CD4-positive, alpha-beta memory T cell (primary cell): ENCODE results near the gene RPL28. TPM values are rescaled to one million over a fixed set of nuclear protein-coding genes. Genes with fewer than 3 reads are reported as not detected.

Experiments
- CTCF ChIA-PET: fragments of 350-600 bp; sonication (Branson Sonifier 250); formaldehyde crosslinking; loops from one replicate; lab custom pipeline; 2021; ENCODE audit warnings: inconsistent platforms; ENCODE audit not compliant: partially characterized antibody; lab: Charles Lee
- POLR2A ChIA-PET: fragments of 350-600 bp; sonication (Branson Sonifier 250); formaldehyde crosslinking; loops from one replicate; lab custom pipeline; 2021; ENCODE audit not compliant: partially characterized antibody; lab: Charles Lee
- DNase-seq, 5 donors: peaks; one replicate each; pipeline versions ENCODE4 v3.0.0 to v3.0.0-alpha.2; 2020 to 2022; ENCODE audit warnings: mixed read lengths in 1 of 5
- H3K27ac ChIP-seq: one replicate; pipeline ENCODE4 v1.7.0; 2013; ENCODE audit warnings: low read depth, low read length
- H3K27me3 ChIP-seq: 2 replicates; pipeline ENCODE4 v1.7.0; 2013; ENCODE audit warnings: mild to moderate bottlenecking, low read length, moderate library complexity; ENCODE audit not compliant: insufficient read depth
- H3K36me3 ChIP-seq: 2 replicates; pipeline ENCODE4 v1.7.0; 2013; ENCODE audit warnings: mild to moderate bottlenecking, low read length, moderate library complexity; ENCODE audit not compliant: insufficient read depth
- H3K4me1 ChIP-seq: 2 replicates; pipeline ENCODE4 v1.7.0; 2013; ENCODE audit warnings: mild to moderate bottlenecking, low read length, moderate library complexity; ENCODE audit not compliant: insufficient read depth
- H3K4me3 ChIP-seq, 2 donors: one replicate each; pipeline ENCODE4 v1.7.0; 2013; ENCODE audit warnings: low read length in 2 of 2, mild to moderate bottlenecking in 1 of 2
- H3K9me3 ChIP-seq, 2 donors: one replicate each; pipeline ENCODE4 v1.7.0; 2013; ENCODE audit warnings: low read length in 2 of 2, control low read depth in 1 of 2; ENCODE audit not compliant: control insufficient read depth in 1 of 2
- H3K27ac Mint-ChIP-seq, 7 donors: one replicate each; pipeline ENCODE4 v1.8.0; 2020 to 2021; ENCODE audit warnings: mixed read lengths in 7 of 7, mild to moderate bottlenecking in 6 of 7, inconsistent platforms in 3 of 7, moderate library complexity in 3 of 7
- H3K27me3 Mint-ChIP-seq, 2 donors: one replicate each; pipeline ENCODE4 v1.8.0; 2020 to 2021; ENCODE audit warnings: mixed read lengths in 2 of 2
- H3K36me3 Mint-ChIP-seq, 2 donors: one replicate each; pipeline ENCODE4 v1.8.0; 2020 to 2021; ENCODE audit warnings: mixed read lengths in 2 of 2, inconsistent platforms in 1 of 2, mild to moderate bottlenecking in 1 of 2
- H3K4me1 Mint-ChIP-seq, 4 donors: one replicate each; pipeline ENCODE4 v1.8.0; 2020 to 2021; ENCODE audit warnings: mixed read lengths in 4 of 4, mild to moderate bottlenecking in 1 of 4
- H3K4me3 Mint-ChIP-seq, 8 donors: one replicate each; pipeline ENCODE4 v1.8.0; 2020 to 2021; ENCODE audit warnings: mixed read lengths in 8 of 8, mild to moderate bottlenecking in 7 of 8, moderate library complexity in 6 of 8, inconsistent platforms in 3 of 8
- H3K9me3 Mint-ChIP-seq, 8 donors: one replicate each; pipeline ENCODE4 v1.8.0; 2020 to 2021; ENCODE audit warnings: mixed read lengths in 8 of 8, mild to moderate bottlenecking in 5 of 8, inconsistent platforms in 3 of 8, moderate library complexity in 1 of 8
- intact Hi-C: fragments of 100-400 bp; cut with micrococcal nuclease; formaldehyde crosslinking; loops from one replicate; pipeline ENCODE4 v1.15.1; 2023
- polyA plus RNA-seq, 2 donors: library from polyadenylated mRNA; unstranded; fragments of 300-500 nt; fragmentation: Illumina TruSeq; gene quantifications; one replicate each; pipeline ENCODE4 v1.2.3, GENCODE V29; 2021
- total RNA-seq, 2 experiments: library from RNA; stranded (reverse); gene quantifications; one replicate each; pipeline ENCODE4 v1.2.3, GENCODE V29; 2021

RPL28 gene
- total and polyA plus RNA-seq, 4 experiments from 2014 or later, result 257 to 3,159 (median 1,960) TPM

- no peak for DNase-seq
- Histone ChIP-seq H3K4me3 (no peak overlapping the region), H3K36me3 (no peaks in the 10 kb centered on the region), H3K9me3 (no peaks in the 10 kb centered on the region), H3K4me1 (peaks cover 20% of the 10 kb centered on the region), H3K27me3 (peaks cover 41% of the 10 kb centered on the region), H3K27ac (no peak overlapping the region)
- peaks cover 37 to 45% of the 10 kb centered on the region in 2 donors for H3K27me3 Mint-ChIP-seq
- H3K4me3 Mint-ChIP-seq, result peak overlapping the region in 1 of 8 donors; percentile 53
- ChIA-PET POLR2A (interaction anchor here (0.6 kb wide), 1 partner anchor 161 kb away, joined by 3 read pairs; no protein-coding TSS in a partner anchor), CTCF (interaction anchor here (1.0 to 1.3 kb wide), 3 partner anchors 30 to 136 kb away, joined by 3 read pairs; no protein-coding TSS in a partner anchor)
- intact Hi-C loops, result no loop called here
- H3K27ac Mint-ChIP-seq, result no peak overlapping the region
- H3K9me3 Mint-ChIP-seq, result peaks cover 0 to 2% (median 0%) of the 10 kb centered on the region in 8 donors
- H3K36me3 Mint-ChIP-seq, result peaks cover 0 to 6% of the 10 kb centered on the region in 2 donors
- peaks cover 11 to 18% (median 14%) of the 10 kb centered on the region in 4 donors for H3K4me1 Mint-ChIP-seq
Observed at GRCh38 chr19:55437410-55437809, 51.7 kb downstream of the RPL28 start.

GRCh38 chr19:55439052-55439451 lies 53.3 kb downstream of the RPL28 start:
- Mint-ChIP-seq H3K4me3 (no peak overlapping the region), H3K27ac (no peak overlapping the region), H3K9me3 (peaks cover 0 to 2% (median 0%) of the 10 kb centered on the region in 8 donors), H3K4me1 (peaks cover 16 to 30% (median 21%) of the 10 kb centered on the region in 4 donors), H3K27me3 (peaks cover 44 to 50% of the 10 kb centered on the region in 2 donors), H3K36me3 (peaks cover 0 to 6% of the 10 kb centered on the region in 2 donors)
- Histone ChIP-seq H3K4me1 (peaks cover 20% of the 10 kb centered on the region), H3K9me3 (no peaks in the 10 kb centered on the region), H3K4me3 (no peak overlapping the region), H3K36me3 (no peaks in the 10 kb centered on the region), H3K27ac (no peak overlapping the region), H3K27me3 (peaks cover 52% of the 10 kb centered on the region)
- DNase-seq, result no peak
- POLR2A ChIA-PET, result no interaction called here
- CTCF ChIA-PET, result no interaction called here
- intact Hi-C loops, result no loop called here

- Mint-ChIP-seq H3K36me3 (peaks cover 0 to 6% of the 10 kb centered on the region in 2 donors), H3K4me1 (peaks cover 16 to 30% (median 21%) of the 10 kb centered on the region in 4 donors), H3K9me3 (peaks cover 0 to 2% (median 0%) of the 10 kb centered on the region in 8 donors), H3K4me3 (peak overlapping the region in 4 of 8 donors; percentile 5 to 78 (median 43)), H3K27ac (no peak overlapping the region), H3K27me3 (peaks cover 54 to 60% of the 10 kb centered on the region in 2 donors)
- POLR2A ChIA-PET, result no interaction called here
- H3K27ac ChIP-seq, result no peak overlapping the region
- H3K27me3 ChIP-seq, result peaks cover 54% of the 10 kb centered on the region
- H3K9me3 ChIP-seq, result no peaks in the 10 kb centered on the region
- H3K4me1 ChIP-seq, result peaks cover 20% of the 10 kb centered on the region
- no peaks in the 10 kb centered on the region for H3K36me3 ChIP-seq
- CTCF ChIA-PET, result no interaction called here
- H3K4me3 ChIP-seq, result no peak overlapping the region
- no peak for DNase-seq
- intact Hi-C loops, result no loop called here
Observed at GRCh38 chr19:55440411-55441105, 54.8 kb downstream of the RPL28 start.

GRCh38 chr19:55441319-55441691 lies 55.6 kb downstream of the RPL28 start:
- ChIA-PET POLR2A (no interaction called here), CTCF (interaction anchor here (1.2 kb wide), 1 partner anchor 62 kb away, joined by 3 read pairs; no protein-coding TSS in a partner anchor)
- peaks cover 0 to 2% (median 0%) of the 10 kb centered on the region in 8 donors for H3K9me3 Mint-ChIP-seq
- intact Hi-C loops, result no loop called here
- H3K27me3 Mint-ChIP-seq, result peaks cover 57 to 63% of the 10 kb centered on the region in 2 donors
- no peaks in the 10 kb centered on the region for H3K9me3 ChIP-seq
- no peak for DNase-seq
- peaks cover 0 to 6% of the 10 kb centered on the region in 2 donors for H3K36me3 Mint-ChIP-seq
- H3K4me3 Mint-ChIP-seq, result peak overlapping the region; percentile 22 to 78 (median 43)
- peaks cover 54% of the 10 kb centered on the region for H3K27me3 ChIP-seq
- H3K4me3 ChIP-seq, result no peak overlapping the region
- no peak overlapping the region for H3K27ac ChIP-seq
- peaks cover 20% of the 10 kb centered on the region for H3K4me1 ChIP-seq
- no peaks in the 10 kb centered on the region for H3K36me3 ChIP-seq
- peaks cover 16 to 30% (median 22%) of the 10 kb centered on the region in 4 donors for H3K4me1 Mint-ChIP-seq
- H3K27ac Mint-ChIP-seq, result peak overlapping the region in 3 of 7 donors; percentile 3 to 19 (median 10)

- ChIA-PET POLR2A (interaction anchor here (0.6 kb wide), 1 partner anchor 275 kb away, joined by 3 read pairs; no protein-coding TSS in a partner anchor), CTCF (interaction anchor here (1.2 kb wide), 1 partner anchor 62 kb away, joined by 3 read pairs; no protein-coding TSS in a partner anchor)
- H3K27me3 ChIP-seq, result peaks cover 54% of the 10 kb centered on the region
- peaks cover 16 to 30% (median 22%) of the 10 kb centered on the region in 4 donors for H3K4me1 Mint-ChIP-seq
- peaks cover 20% of the 10 kb centered on the region for H3K4me1 ChIP-seq
- H3K27me3 Mint-ChIP-seq, result peaks cover 53 to 61% of the 10 kb centered on the region in 2 donors
- intact Hi-C loops, result no loop called here
- no peaks in the 10 kb centered on the region for H3K9me3 ChIP-seq
- DNase-seq, result no peak
- peak overlapping the region in 2 of 7 donors; percentile 3 to 19 for H3K27ac Mint-ChIP-seq
- H3K36me3 ChIP-seq, result no peaks in the 10 kb centered on the region
- no peak overlapping the region for H3K27ac ChIP-seq
- H3K36me3 Mint-ChIP-seq, result peaks cover 0 to 6% of the 10 kb centered on the region in 2 donors
- no peak overlapping the region for H3K4me3 ChIP-seq
- peaks cover 0 to 2% (median 0%) of the 10 kb centered on the region in 8 donors for H3K9me3 Mint-ChIP-seq
- peak overlapping the region in 7 of 8 donors; percentile 35 to 78 (median 44) for H3K4me3 Mint-ChIP-seq
Observed at GRCh38 chr19:55441692-55442321, 56.1 kb downstream of the RPL28 start.

- H3K27me3 Mint-ChIP-seq, result peaks cover 48 to 54% of the 10 kb centered on the region in 2 donors
- H3K9me3 Mint-ChIP-seq, result peaks cover 0 to 2% (median 0%) of the 10 kb centered on the region in 8 donors
- H3K36me3 Mint-ChIP-seq, result peaks cover 0 to 6% of the 10 kb centered on the region in 2 donors
- Histone ChIP-seq H3K4me1 (peaks cover 20% of the 10 kb centered on the region), H3K36me3 (no peaks in the 10 kb centered on the region), H3K27me3 (peaks cover 54% of the 10 kb centered on the region), H3K27ac (no peak overlapping the region), H3K9me3 (no peaks in the 10 kb centered on the region), H3K4me3 (no peak overlapping the region)
- peaks cover 16 to 30% (median 22%) of the 10 kb centered on the region in 4 donors for H3K4me1 Mint-ChIP-seq
- intact Hi-C loops, result no loop called here
- ChIA-PET CTCF (interaction anchor here (1.2 kb wide), 1 partner anchor 61 kb away, joined by 3 read pairs; no protein-coding TSS in a partner anchor), POLR2A (interaction anchor here (0.6 kb wide), 1 partner anchor 275 kb away, joined by 3 read pairs; no protein-coding TSS in a partner anchor)
- H3K27ac Mint-ChIP-seq, result no peak overlapping the region
- peak overlapping the region in 3 of 8 donors; percentile 26 to 66 (median 63) for H3K4me3 Mint-ChIP-seq
- no peak for DNase-seq
Observed at GRCh38 chr19:55442372-55442961, 56.7 kb downstream of the RPL28 start.
